ENCODE measurements around the gene CLRN1. TPM values are rescaled to one million over a fixed set of nuclear protein-coding genes. Genes with fewer than 3 reads are reported as not detected.

Gene CLRN1
- total RNA-seq, 1 donor = not detected

DNA sequence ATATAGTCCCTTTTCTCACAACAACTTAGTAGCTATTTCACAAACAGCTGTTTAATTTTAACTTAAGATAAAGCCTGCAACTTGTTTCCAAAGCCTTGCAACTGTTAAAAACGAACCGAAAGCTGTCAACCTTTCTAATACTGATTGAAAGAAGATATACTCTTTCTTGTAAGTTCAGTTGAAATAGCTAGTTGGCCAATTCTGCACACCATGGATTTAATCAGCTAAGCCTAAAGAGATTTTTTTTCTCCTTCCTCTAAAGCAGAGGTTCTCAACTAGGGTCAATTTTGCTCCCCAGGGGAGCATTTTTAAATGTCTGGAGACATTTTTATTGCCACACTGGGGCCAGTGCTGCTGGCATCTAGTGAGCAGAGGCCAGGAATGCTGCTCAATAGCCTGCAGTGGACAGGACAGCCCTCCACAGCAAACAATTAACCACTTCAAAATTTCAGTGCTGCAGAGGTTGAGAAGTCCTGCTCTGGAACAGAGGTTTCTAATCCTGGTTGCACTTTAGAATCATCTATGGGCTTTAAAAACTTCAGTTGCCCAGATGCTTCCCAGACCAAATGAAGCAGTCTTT lies 93.4 kb downstream of the CLRN1 start:
- TF ChIP-seq, protein P1, sequence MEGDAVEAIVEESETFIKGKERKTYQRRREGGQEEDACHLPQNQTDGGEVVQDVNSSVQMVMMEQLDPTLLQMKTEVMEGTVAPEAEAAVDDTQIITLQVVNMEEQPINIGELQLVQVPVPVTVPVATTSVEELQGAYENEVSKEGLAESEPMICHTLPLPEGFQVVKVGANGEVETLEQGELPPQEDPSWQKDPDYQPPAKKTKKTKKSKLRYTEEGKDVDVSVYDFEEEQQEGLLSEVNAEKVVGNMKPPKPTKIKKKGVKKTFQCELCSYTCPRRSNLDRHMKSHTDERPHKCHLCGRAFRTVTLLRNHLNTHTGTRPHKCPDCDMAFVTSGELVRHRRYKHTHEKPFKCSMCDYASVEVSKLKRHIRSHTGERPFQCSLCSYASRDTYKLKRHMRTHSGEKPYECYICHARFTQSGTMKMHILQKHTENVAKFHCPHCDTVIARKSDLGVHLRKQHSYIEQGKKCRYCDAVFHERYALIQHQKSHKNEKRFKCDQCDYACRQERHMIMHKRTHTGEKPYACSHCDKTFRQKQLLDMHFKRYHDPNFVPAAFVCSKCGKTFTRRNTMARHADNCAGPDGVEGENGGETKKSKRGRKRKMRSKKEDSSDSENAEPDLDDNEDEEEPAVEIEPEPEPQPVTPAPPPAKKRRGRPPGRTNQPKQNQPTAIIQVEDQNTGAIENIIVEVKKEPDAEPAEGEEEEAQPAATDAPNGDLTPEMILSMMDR (IDR thresholded peaks at IDR 0.05; ENCODE audit: extremely low read depth, low read depth, low read length) = no peak

DNA sequence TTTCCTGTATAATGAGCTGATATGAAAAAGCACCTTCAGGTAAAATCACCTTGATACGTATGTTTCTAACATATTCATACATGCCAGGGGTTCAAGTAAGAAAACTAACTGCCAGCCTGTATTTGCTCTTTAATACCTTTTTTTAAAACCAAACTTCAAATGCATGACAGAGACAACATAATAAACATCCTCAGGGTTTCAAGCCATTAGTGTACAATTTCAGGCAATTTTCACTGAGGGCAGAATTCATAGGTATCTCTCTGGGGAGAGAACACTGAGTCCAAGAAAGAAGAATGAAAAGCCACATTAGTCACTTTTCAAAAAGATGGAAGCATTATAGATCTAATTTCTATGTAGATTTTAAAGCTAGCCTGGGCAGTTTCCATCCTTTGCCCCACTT lies 94.2 kb downstream of the CLRN1 start:
- no peak overlapping the region for H3K27ac ChIP-seq (ENCODE audit: low read depth, low read length)
- H2AFZ ChIP-seq (ENCODE audit: low read length) = no peak overlapping the region
- no peaks in the 10 kb centered on the region for H3K4me1 ChIP-seq (ENCODE audit: insufficient read depth, low read length)
- no peak overlapping the region for H3K4me2 ChIP-seq (ENCODE audit: insufficient read depth, low read length)
- TF ChIP-seq, protein P1 (IDR thresholded peaks at IDR 0.05; ENCODE audit: extremely low read depth, low read depth, low read length) = no peak
- H3K4me3 ChIP-seq (ENCODE audit: insufficient read depth, low read length) = no peak overlapping the region
- no peaks in the 10 kb centered on the region for H4K20me1 ChIP-seq (ENCODE audit: insufficient read depth, low read length)
- no peak for DNase-seq (ENCODE audit: insufficient read length, low spot score, missing footprints)
- H3K36me3 ChIP-seq (ENCODE audit: insufficient read depth, low read length) = no peaks in the 10 kb centered on the region
- no peaks in the 10 kb centered on the region for H3K9me3 ChIP-seq (ENCODE audit: low read depth, low read length)
- H3K27me3 ChIP-seq (ENCODE audit: insufficient read depth, low read length) = peaks cover 14% of the 10 kb centered on the region
- no peaks in the 10 kb centered on the region for H3K79me2 ChIP-seq (ENCODE audit: insufficient read depth, low read length)

More for the DNA sequence above, 93.4 kb downstream of the CLRN1 start:
- Histone ChIP-seq H4K20me1 (ENCODE audit: insufficient read depth, low read length) (no peaks in the 10 kb centered on the region), H2AFZ (ENCODE audit: low read length) (no peak overlapping the region), H3K9me3 (ENCODE audit: low read depth, low read length) (no peaks in the 10 kb centered on the region), H3K4me2 (ENCODE audit: insufficient read depth, low read length) (no peak overlapping the region), H3K36me3 (ENCODE audit: insufficient read depth, low read length) (no peaks in the 10 kb centered on the region), H3K4me3 (ENCODE audit: insufficient read depth, low read length) (no peak overlapping the region), H3K4me1 (ENCODE audit: insufficient read depth, low read length) (no peaks in the 10 kb centered on the region), H3K79me2 (ENCODE audit: insufficient read depth, low read length) (no peaks in the 10 kb centered on the region), H3K27ac (ENCODE audit: low read depth, low read length) (no peak overlapping the region), H3K27me3 (ENCODE audit: insufficient read depth, low read length) (peaks cover 21% of the 10 kb centered on the region)
- no peak for DNase-seq (ENCODE audit: insufficient read length, low spot score, missing footprints)

DNA sequence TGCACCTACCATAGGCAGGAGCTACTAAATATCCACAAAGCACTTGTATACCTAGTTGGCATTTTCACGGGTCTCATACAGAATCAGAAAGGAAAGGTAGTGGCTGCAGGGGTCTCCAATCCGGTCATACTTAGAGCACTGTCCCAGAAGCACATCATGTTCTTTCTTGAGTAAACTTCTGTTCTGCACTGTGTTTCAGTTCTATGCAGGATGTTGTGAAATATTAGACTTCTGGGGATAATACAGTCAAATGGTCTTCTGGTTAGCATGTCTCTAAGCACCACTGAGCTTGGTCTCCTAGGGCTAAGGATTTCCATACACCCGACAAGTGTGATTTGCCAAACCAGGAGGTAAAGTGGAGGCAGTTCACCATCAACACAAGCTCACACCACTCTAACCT lies 95.2 kb downstream of the CLRN1 start:
- H3K36me3 ChIP-seq (ENCODE audit: insufficient read depth, low read length) = no peaks in the 10 kb centered on the region
- TF ChIP-seq, protein P1 (IDR thresholded peaks at IDR 0.05; ENCODE audit: extremely low read depth, low read depth, low read length) = no peak
- no peak overlapping the region for H3K27ac ChIP-seq (ENCODE audit: low read depth, low read length)
- no peaks in the 10 kb centered on the region for H3K9me3 ChIP-seq (ENCODE audit: low read depth, low read length)
- H3K27me3 ChIP-seq (ENCODE audit: insufficient read depth, low read length) = peaks cover 11% of the 10 kb centered on the region
- no peaks in the 10 kb centered on the region for H3K4me1 ChIP-seq (ENCODE audit: insufficient read depth, low read length)
- H4K20me1 ChIP-seq (ENCODE audit: insufficient read depth, low read length) = no peaks in the 10 kb centered on the region
- no peak overlapping the region for H3K4me3 ChIP-seq (ENCODE audit: insufficient read depth, low read length)
- DNase-seq (ENCODE audit: insufficient read length, low spot score, missing footprints) = no peak
- H3K79me2 ChIP-seq (ENCODE audit: insufficient read depth, low read length) = no peaks in the 10 kb centered on the region
- no peak overlapping the region for H3K4me2 ChIP-seq (ENCODE audit: insufficient read depth, low read length)
- H2AFZ ChIP-seq (ENCODE audit: low read length) = no peak overlapping the region

DNA sequence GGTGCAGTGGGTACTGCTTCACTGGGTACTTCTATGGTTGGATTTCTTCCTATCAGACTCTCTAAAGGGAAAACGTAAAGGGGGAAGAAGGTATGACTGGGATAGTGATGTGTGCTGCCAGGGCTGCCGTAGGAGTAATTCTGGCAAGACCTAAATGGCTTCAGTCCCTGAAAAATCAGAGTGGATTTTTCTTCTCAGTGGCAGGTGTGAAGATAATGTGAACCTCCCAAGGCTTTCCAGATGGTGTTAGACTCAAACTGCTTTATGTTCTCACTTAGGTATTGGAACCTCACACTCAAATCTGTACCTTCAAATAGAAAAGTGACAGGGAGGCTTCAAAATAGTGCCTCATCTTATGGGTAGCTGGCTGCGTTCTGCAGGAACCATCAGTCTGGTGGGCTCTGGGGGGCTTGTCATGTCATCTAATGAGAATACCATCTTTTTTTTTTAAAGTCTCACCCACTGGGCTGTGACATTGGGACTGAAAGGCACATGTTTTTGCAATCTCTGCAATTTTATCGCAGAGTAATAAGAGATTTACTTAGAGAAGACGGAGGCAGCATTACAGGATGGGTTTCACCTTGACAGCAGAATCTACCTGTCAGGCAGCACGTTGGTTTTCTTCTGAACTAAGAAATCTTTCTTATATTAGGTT lies 95.8 kb downstream of the CLRN1 start:
- Histone ChIP-seq H3K4me3 (ENCODE audit: insufficient read depth, low read length) (no peak overlapping the region), H3K27me3 (ENCODE audit: insufficient read depth, low read length) (peaks cover 11% of the 10 kb centered on the region), H3K4me1 (ENCODE audit: insufficient read depth, low read length) (no peaks in the 10 kb centered on the region), H2AFZ (ENCODE audit: low read length) (no peak overlapping the region), H4K20me1 (ENCODE audit: insufficient read depth, low read length) (no peaks in the 10 kb centered on the region), H3K27ac (ENCODE audit: low read depth, low read length) (no peak overlapping the region), H3K36me3 (ENCODE audit: insufficient read depth, low read length) (no peaks in the 10 kb centered on the region), H3K9me3 (ENCODE audit: low read depth, low read length) (no peaks in the 10 kb centered on the region), H3K79me2 (ENCODE audit: insufficient read depth, low read length) (no peaks in the 10 kb centered on the region), H3K4me2 (ENCODE audit: insufficient read depth, low read length) (no peak overlapping the region)
- no peak for DNase-seq (ENCODE audit: insufficient read length, low spot score, missing footprints)
- TF ChIP-seq, protein P1 (IDR thresholded peaks at IDR 0.05; ENCODE audit: extremely low read depth, low read depth, low read length) = no peak
